KMS-11 (cell line): ENCODE measurements around the gene ADSS1.
"Not testable (repeated sequence)": the region's sequence is repeated elsewhere in the genome, so short reads cannot be mapped to it uniquely, and the experiment has no call there.

Experiments
- H2AFZ ChIP-seq: fragments of 200-600 bp; sonication (generic); 2 replicates; pipeline ENCODE4 v1.6.1; 2016; ENCODE audit warnings: antibody characterized with exemption, mixed run types, low read depth
- H3K27ac ChIP-seq: fragments of 200-600 bp; sonication (generic); 2 replicates; pipeline ENCODE4 v1.6.1; 2016; ENCODE audit warnings: mild to moderate bottlenecking, mixed run types
- H3K27me3 ChIP-seq: fragments of 200-600 bp; sonication (generic); 2 replicates; pipeline ENCODE4 v1.6.1; 2017; ENCODE audit warnings: mild to moderate bottlenecking, low read depth, mixed run types, moderate library complexity; ENCODE audit not compliant: insufficient read depth
- H3K36me3 ChIP-seq: fragments of 200-600 bp; sonication (generic); 2 replicates; pipeline ENCODE4 v1.6.1; 2017; ENCODE audit warnings: mild to moderate bottlenecking, mixed run types; ENCODE audit not compliant: insufficient read depth
- H3K4me1 ChIP-seq: fragments of 200-600 bp; sonication (generic); 2 replicates; pipeline ENCODE4 v1.6.1; 2016; ENCODE audit warnings: mild to moderate bottlenecking, low read depth, mixed run types; ENCODE audit not compliant: poor library complexity, severe bottlenecking
- H3K4me2 ChIP-seq: fragments of 200-600 bp; sonication (generic); 2 replicates; pipeline ENCODE4 v1.7.0; 2016; ENCODE audit warnings: mild to moderate bottlenecking, mixed run types
- H3K4me3 ChIP-seq: fragments of 200-600 bp; sonication (generic); IDR thresholded peaks from 2 replicates; pipeline ENCODE4 v1.6.1; 2017; ENCODE audit warnings: low read depth, low read length, mixed read lengths; ENCODE audit not compliant: insufficient read depth
- H3K79me2 ChIP-seq: fragments of 200-600 bp; sonication (generic); 2 replicates; pipeline ENCODE4 v1.6.1; 2016; ENCODE audit warnings: low read depth, mixed run types; ENCODE audit not compliant: insufficient read depth
- H3K9ac ChIP-seq: fragments of 200-600 bp; sonication (generic); 2 replicates; pipeline ENCODE4 v1.6.1; 2016; ENCODE audit warnings: mild to moderate bottlenecking, mixed run types
- H4K20me1 ChIP-seq: fragments of 200-600 bp; sonication (generic); 2 replicates; pipeline ENCODE4 v1.6.1; 2016; ENCODE audit warnings: mild to moderate bottlenecking, mixed run types; ENCODE audit not compliant: insufficient read depth
- CTCF ChIP-seq: fragments of 200-600 bp; sonication (generic); conservative IDR thresholded peaks from 2 replicates; pipeline ENCODE4 v1.6.1; 2017; ENCODE audit warnings: low read depth, mild to moderate bottlenecking, antibody characterized with exemption, low read length, moderate library complexity, mixed read lengths

Gene ADSS1

GRCh38 chr14:104747876-104748275 lies 23.8 kb downstream of the ADSS1 start:
- no peak overlapping the region for H3K4me2 ChIP-seq
- TF ChIP-seq CTCF: no peak
- H4K20me1 ChIP-seq: no peaks in the 10 kb centered on the region
- peaks cover 7% of the 10 kb centered on the region for H3K27me3 ChIP-seq
- no peak overlapping the region for H3K9ac ChIP-seq
- H3K27ac ChIP-seq: no peak overlapping the region
- no peak overlapping the region for H3K4me3 ChIP-seq
- no peaks in the 10 kb centered on the region for H3K4me1 ChIP-seq
- H2AFZ ChIP-seq: no peak overlapping the region
- H3K79me2 ChIP-seq: no peaks in the 10 kb centered on the region
- no peaks in the 10 kb centered on the region for H3K36me3 ChIP-seq

- H3K79me2 ChIP-seq: peaks cover 8% of the 10 kb centered on the region; the same call in 1 of the 2 replicates
- no peak overlapping the region for H2AFZ ChIP-seq
- TF ChIP-seq CTCF: no peak
- H4K20me1 ChIP-seq: no peaks in the 10 kb centered on the region
- H3K4me2 ChIP-seq: no peak overlapping the region
- H3K9ac ChIP-seq: no peak overlapping the region
- no peaks in the 10 kb centered on the region for H3K27me3 ChIP-seq
- H3K4me3 ChIP-seq: no peak overlapping the region
- H3K27ac ChIP-seq: no peak overlapping the region
- peaks cover 2% of the 10 kb centered on the region for H3K4me1 ChIP-seq
- H3K36me3 ChIP-seq: no peaks in the 10 kb centered on the region
Measured at GRCh38 chr14:104749111-104749649, 25.2 kb downstream of the ADSS1 start.

GRCh38 chr14:104750056-104750752 lies 26.2 kb downstream of the ADSS1 start:
- Histone ChIP-seq H3K27me3 (no peaks in the 10 kb centered on the region), H3K79me2 (peaks cover 17% of the 10 kb centered on the region; the same call in 1 of the 2 replicates), H3K4me2 (no peak overlapping the region), H3K27ac (no peak overlapping the region), H3K9ac (no peak overlapping the region), H3K36me3 (no peaks in the 10 kb centered on the region), H2AFZ (no peak overlapping the region), H3K4me1 (peaks cover 7% of the 10 kb centered on the region), H3K4me3 (no peak overlapping the region), H4K20me1 (no peaks in the 10 kb centered on the region)
- TF ChIP-seq CTCF: no peak

GRCh38 chr14:104750753-104751057 lies 26.7 kb downstream of the ADSS1 start:
- not testable (repeated sequence) for H3K27me3 ChIP-seq, H3K9ac ChIP-seq, H3K36me3 ChIP-seq, H2AFZ ChIP-seq, H3K4me3 ChIP-seq, H3K4me2 ChIP-seq, H3K27ac ChIP-seq, H3K4me1 ChIP-seq, H4K20me1 ChIP-seq
- H3K79me2 ChIP-seq: peaks cover 17% of the 10 kb centered on the region; the same call in 1 of the 2 replicates
